HL-60 (cell line): ENCODE measurements around the gene WWOX.

Experiments
- CTCF ChIP-seq: IDR thresholded peaks from one replicate; pipeline ENCODE4 v1.5.1; 2011; ENCODE audit warnings: low read length, control low read depth, inconsistent platforms; ENCODE audit not compliant: insufficient read depth
- POLR2AphosphoS5 ChIP-seq: IDR thresholded peaks from 2 replicates; pipeline ENCODE4 v1.6.1; 2012; ENCODE audit warnings: low read depth
- REST ChIP-seq: IDR thresholded peaks from 2 replicates; pipeline ENCODE4 v1.6.1; 2012; ENCODE audit warnings: low read depth; ENCODE audit not compliant: insufficient replicate concordance

GRCh38 chr16:79026117-79026516, 926.7 kb downstream of the WWOX start:
- TF ChIP-seq CTCF (no peak), REST (no peak), POLR2AphosphoS5 (no peak)
